Stimulated activated CD4-positive, alpha-beta T cell treated with anti-CD3 and anti-CD28 coated beads, Interleukin-12 subunit alpha, Interleukin-12 subunit beta, amount 100 ng/mL, for 4 hours (primary cell): Measurements from ENCODE around the gene HASPIN.

ENCODE experiments used
- DNase-seq: peaks from one replicate; pipeline ENCODE4 v3.0.0-alpha.2; 2020

HASPIN gene

DNA sequence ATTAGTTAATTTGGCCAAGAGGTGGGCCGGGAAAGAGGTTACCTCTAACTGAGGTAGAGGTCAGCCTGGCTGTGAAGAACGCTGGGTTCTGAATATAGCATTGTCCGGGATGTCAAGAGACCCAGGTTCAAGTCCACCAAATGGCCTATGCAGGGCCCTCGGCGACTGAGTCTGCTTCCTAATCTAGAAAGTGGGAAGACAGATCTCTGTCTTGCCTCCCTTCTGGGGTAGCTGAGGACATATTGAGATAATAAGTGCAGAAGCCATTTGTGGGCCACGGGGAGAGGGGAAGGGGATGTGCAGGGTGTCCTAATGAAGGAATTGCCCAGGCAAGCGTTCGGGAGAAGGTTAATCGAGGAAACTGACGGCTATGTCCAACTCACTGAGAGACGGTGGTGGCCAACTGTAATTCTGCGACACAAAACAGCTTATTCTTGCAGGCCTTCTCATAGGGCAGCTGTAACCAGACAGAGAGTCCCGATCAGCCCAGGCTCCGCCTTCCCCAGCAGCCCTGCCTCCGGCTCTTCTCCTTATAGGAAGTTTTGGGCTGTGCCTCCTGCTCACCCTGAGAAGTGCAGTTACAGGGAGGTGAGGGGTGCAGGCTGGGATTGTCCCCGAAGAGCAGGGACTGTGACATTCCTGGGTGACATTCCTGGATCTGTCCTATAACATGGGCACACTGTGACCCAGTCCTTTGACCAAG, 15.9 kb downstream of the HASPIN start:
- no peak for DNase-seq

DNA sequence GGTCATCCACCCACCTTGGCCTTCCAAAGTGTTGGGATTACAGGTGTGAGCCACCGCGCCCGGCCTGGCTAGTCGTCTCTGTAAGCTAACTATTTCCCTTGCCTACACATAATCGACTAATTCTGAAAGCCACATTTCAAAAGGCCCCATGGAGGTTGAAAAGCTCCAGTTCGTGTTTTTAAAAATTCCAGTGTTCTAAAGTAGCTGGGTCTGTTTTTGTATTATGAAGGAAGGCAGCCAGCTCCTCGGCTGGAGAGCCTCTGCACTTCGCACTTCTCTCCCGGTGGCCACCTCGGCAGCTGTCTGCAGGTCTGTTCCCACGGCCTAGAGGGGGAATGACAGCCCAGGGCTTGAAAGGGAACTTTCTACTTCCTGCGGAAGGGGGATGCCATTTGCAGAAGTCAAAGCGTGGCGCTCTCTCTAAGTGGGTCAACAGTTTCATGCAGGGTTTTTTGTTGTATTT, 16.9 kb downstream of the HASPIN start:
- DNase-seq, result no peak

GRCh38 chr17:3744014-3744413, 20.3 kb downstream of the HASPIN start:
- no peak for DNase-seq

DNA sequence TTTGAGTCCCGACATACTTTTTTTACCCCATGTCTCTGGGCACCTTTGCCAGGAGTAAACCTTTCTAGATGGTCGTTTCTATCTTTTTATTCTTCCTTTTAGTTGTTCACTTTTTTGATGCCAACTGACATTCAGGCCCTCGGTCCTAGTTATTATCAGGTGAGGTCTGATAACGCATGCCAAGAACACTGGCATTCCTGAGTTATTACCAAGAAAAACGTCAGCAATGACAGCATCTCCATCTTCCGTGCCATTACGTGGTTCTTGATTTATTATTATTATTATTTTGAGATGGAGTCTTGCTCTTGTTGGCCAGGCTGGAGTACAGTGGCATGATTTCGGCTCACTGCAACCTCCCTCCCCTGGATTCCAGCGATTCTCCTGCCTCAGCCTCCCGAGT, 21.4 kb downstream of the HASPIN start:
- no peak for DNase-seq

DNA sequence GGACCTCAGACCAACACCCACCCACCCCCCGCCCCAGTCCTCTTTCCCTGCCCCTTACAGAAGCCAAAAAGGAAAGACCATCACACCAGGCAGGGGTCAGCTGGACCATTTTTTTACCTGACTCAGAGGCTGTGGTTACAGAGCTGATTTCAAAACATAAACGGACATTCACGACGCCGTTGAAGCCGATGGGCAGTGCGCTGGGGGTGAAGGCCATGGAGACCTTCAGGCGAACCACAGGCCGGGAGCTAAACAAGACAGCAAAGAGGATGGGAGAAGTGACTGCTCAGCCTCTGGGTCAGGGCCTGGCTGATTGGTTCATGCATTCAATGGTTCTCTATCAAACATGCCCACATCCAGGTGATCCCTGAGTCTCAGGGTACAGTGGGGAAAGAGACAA, 24.1 kb downstream of the HASPIN start:
- DNase-seq, result no peak

DNA sequence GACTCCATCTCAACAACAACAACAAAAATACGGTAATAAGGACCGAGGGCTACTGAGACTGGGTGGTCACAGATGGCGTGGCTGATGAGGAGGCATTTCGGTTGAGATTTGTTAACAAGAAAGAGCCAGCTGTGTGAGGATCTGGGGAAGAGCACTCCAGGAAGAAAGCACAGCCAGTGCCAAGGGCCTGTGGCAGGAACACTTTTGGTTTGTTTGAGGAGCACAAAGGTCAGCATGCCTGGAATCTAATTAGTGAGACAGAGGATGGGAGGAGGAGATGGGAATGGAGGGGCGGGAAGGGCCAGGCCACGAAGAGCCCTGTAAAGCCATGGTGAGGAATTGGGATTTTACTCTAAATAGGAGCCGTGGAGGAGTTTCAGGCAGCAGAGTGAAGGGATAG, 24.9 kb downstream of the HASPIN start:
- DNase-seq, result no peak

GRCh38 chr17:3750296-3750695, 26.6 kb downstream of the HASPIN start:
- no peak for DNase-seq

GRCh38 chr17:3750926-3751325, 27.2 kb downstream of the HASPIN start:
- no peak for DNase-seq

DNA sequence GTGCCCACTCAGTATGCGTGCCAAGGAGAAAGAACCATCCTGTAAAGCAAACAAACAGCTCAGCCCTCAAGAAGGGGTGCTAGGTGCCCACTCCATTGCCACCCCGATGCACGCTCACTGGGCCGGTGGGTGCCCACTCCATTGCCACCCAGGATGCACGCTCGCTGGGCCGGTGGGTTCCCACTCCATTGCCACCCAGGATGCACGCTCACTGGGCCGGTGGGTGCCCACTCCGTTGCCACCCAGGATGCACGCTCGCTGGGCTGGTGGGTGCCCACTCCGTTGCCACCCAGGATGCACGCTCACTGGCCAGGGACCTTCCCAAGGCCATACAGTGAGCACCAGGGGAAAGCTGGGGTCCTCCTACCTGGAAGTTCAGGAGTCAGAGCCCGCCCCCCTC, 28.1 kb downstream of the HASPIN start:
- DNase-seq, result no peak

DNA sequence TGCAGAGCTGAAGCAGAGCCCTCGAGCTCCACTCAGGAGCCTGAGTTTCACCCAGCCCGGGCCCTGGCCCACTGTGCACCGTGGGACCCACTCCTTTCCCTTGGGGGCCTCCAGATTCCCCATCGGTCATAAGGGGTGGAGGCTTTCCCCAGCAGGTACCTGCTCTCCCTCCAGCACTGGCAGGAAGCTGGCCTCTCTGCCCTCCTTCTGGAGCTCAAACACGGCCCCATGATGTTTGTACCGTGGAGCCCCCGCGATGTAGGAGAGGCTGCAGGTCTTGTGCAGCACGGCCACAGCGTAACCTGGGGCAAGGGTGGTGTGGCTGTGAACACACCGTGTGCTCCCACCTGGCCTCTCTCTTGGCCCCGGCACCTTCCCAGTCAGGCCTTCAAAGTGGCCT, 29.9 kb downstream of the HASPIN start:
- no peak for DNase-seq

- DNase-seq, result no peak
These were observed 30.4 kb downstream of the HASPIN start for GRCh38 chr17:3754066-3754457.

DNA sequence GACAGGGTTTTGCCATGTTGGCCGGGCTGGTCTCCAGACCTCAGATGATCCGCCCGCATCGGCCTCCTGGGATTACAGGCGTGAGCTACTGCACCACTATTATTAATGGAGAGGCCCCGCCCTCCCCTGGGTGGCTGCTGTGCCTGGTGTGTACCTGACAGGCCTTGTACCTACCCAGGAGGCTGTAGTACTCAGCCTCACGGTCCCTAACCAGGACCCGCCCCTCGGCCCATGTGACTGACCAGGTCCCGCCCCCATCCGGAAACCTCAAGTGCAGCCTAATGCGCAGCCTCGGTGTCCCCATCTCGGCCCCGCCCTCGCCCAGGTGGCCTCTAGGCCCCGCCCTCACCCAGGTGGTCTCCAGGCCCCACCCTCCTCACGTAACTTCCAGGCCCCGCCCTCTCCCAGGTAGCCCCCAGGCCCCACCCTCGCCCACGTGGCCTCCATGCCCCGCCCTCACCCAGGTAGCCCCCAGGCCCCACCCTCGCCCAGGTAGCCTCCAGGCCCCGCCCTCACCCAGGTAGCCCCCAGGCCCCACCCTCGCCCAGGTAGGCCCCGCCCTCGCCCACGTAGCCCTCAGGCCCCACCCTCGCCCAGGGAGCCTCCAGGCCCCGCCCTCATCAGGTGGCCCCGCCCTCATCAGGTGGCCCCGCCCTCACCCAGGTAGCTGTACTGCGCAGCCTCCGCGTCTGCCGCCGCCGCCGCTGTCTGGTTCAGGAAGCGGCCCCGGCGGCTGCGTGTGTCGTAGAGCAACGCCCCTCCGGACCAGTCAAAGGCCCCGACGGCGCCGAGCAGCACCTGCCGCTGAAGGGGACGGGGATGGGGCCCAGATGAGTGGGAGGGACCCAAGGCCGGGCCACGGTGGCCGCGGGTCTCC, 31.0 kb downstream of the HASPIN start:
- peak; percentile 66 for DNase-seq

GRCh38 chr17:3755335-3756030, 31.8 kb downstream of the HASPIN start:
- DNase-seq, result no peak

- no peak for DNase-seq
These were observed 36.0 kb downstream of the HASPIN start for GRCh38 chr17:3759597-3760216.

DNA sequence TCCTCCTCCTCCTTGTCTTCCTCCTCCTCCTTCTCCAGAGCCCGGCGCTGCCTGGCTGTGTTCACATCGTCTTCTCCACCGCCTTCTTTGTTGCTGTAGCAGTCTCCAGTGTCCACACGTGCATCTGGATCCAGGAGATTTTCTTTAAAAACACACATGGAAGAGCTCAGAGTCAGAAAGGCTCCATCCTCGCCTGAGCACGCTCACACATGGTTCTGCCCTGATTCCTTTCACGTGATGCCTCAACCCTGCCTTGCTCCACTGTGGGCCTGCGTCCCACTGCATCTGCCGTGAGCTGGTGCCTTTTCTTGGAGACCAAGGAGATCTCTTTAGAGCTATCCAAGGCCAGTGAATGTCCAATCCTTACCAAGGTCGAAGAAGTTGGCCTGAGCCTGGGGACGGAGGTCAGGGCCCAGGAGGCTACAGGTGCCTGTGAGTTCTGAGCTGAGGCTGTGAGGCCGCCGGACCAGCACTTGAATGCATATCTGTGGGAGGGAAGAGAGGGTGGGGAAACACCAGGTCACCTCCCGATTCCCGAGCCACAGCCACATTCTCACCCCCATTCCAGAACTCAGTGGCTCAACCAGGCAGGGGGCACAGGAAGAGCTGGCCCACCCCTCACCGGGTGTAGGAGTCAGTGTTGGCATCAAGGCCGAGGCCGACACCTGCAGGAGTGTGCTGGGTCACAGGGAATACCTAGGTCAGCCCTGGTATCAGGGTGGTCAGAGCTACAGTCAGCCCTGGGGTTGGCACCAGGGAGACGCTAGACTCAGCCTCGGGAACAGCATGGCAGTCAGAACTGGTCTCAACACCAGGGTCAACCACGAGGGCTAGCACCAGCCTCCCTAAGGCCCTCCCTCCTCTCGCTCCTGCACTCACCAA, 37.6 kb downstream of the HASPIN start:
- DNase-seq, result no peak

DNA sequence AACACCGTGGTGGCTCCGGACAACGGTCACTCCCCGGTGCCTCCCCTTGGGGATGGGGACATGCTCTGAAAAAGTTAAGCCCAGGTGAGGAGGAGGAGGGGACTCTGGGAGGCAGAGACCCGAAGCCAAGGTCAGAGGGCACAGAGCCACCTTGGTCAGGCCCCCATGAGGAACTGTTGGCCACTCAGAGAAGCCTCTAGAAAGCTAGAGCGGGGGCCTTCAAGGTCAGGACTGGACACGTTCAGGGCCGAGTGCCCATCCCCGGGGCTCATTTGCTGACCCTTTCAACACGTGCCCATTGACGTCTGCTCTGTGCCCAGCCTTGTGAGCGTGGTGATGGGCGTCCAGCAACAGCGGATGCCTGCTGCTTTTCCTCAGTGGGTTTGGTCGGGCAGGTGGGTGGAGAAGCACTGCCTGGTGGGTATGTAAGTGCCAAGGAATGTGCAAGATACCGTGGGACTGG, 38.2 kb downstream of the HASPIN start:
- no peak for DNase-seq

- DNase-seq, result no peak
These were observed 39.4 kb downstream of the HASPIN start for GRCh38 chr17:3762922-3763776.

- no peak for DNase-seq
These were observed 40.1 kb downstream of the HASPIN start for GRCh38 chr17:3763777-3764170.

DNA sequence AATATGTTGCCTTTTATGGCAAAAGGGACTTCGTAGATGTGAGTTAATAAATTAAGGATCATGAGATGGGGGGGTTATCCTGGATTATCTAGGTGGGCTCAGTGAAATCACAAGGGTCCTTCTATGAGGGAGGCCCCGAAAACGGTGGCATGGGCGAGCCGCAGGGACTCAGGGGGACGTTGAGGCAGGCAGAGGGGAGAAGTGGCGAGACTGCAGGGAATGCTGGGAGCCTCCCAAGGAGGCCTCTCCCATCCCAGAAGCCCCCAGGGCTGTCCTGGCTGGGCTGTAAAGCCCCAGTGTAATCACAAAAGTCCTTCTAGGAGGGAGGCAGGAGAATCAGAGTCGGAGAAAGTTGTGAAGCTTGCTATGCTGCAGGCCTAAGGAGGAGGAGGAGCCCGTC, 42.3 kb downstream of the HASPIN start:
- no peak for DNase-seq

- DNase-seq, result no peak
These were observed 43.1 kb downstream of the HASPIN start for GRCh38 chr17:3766779-3767178.

GRCh38 chr17:3768341-3768740, 44.6 kb downstream of the HASPIN start:
- no peak for DNase-seq
